GM12872 (cell line): Measurements from ENCODE around the gene FASN.

Experiments used
- CTCF ChIP-seq: IDR thresholded peaks from 3 replicates; pipeline ENCODE4 v1.5.1; 2011; ENCODE audit warnings: low read depth, mild to moderate bottlenecking, low read length, moderate library complexity; ENCODE audit not compliant: insufficient read depth

Gene FASN

GRCh38 chr17:82065638-82066303 is 32.3 kb downstream of the FASN start, which contains the start of gene DUS1L:
DUS1L (minus strand) TSS chr17:82065804; CDS start chr17:82065059, 745 bp downstream.
- no peak for TF ChIP-seq CTCF

GRCh38 chr17:82065193-82065637 is 32.8 kb downstream of the FASN start:
- no peak for TF ChIP-seq CTCF

GRCh38 chr17:82064433-82065192 is 33.4 kb downstream of the FASN start:
- TF ChIP-seq CTCF: no peak

GRCh38 chr17:82063424-82064415 is 34.3 kb downstream of the FASN start:
- TF ChIP-seq CTCF: no peak

- no peak for TF ChIP-seq CTCF
These were observed 35.1 kb downstream of the FASN start for GRCh38 chr17:82062984-82063368.

- TF ChIP-seq CTCF: no peak
These were observed 35.7 kb downstream of the FASN start for GRCh38 chr17:82062076-82062983.
